Esophagus muscularis mucosa (tissue), 4 donors: ENCODE data around the gene SLC37A1.

ENCODE experiments used
- EP300 ChIP-seq: sonication (generic); formaldehyde crosslinking; IDR thresholded peaks from one replicate; pipeline ENCODE4 v1.6.1; 2017; ENCODE audit warnings: antibody characterized with exemption
- POLR2A ChIP-seq: fragments of 450-650 bp; IDR thresholded peaks from one replicate; pipeline ENCODE4 v1.6.1; 2017; ENCODE audit warnings: antibody characterized with exemption, moderate library complexity, mild to moderate bottlenecking, low read depth
- TF ChIP-seq, protein P1 (sequence below), 3 experiments: fragments of 200-600 bp in 2 of 3; fragments of 450-650 bp in 1 of 3; sonication (generic) in 2 of 3; IDR thresholded peaks; one replicate each; pipeline ENCODE4 v1.5.1; 2017 to 2019; ENCODE audit warnings: antibody characterized with exemption in 3 of 3, mild to moderate bottlenecking in 2 of 3, moderate library complexity in 1 of 3

GRCh38 chr21:42478504-42478903 is 35.1 kb upstream of the SLC37A1 start:
- TF ChIP-seq, protein P1, sequence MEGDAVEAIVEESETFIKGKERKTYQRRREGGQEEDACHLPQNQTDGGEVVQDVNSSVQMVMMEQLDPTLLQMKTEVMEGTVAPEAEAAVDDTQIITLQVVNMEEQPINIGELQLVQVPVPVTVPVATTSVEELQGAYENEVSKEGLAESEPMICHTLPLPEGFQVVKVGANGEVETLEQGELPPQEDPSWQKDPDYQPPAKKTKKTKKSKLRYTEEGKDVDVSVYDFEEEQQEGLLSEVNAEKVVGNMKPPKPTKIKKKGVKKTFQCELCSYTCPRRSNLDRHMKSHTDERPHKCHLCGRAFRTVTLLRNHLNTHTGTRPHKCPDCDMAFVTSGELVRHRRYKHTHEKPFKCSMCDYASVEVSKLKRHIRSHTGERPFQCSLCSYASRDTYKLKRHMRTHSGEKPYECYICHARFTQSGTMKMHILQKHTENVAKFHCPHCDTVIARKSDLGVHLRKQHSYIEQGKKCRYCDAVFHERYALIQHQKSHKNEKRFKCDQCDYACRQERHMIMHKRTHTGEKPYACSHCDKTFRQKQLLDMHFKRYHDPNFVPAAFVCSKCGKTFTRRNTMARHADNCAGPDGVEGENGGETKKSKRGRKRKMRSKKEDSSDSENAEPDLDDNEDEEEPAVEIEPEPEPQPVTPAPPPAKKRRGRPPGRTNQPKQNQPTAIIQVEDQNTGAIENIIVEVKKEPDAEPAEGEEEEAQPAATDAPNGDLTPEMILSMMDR (IDR thresholded peaks at IDR 0.05): no peak
- TF ChIP-seq POLR2A: no peak
- TF ChIP-seq EP300: no peak
